K562 (cell line): Measurements from ENCODE around the gene PLRG1.

Experiments
- BRD4 ChIP-seq: fragments of 200-600 bp; sonication (generic); IDR thresholded peaks from 2 replicates; pipeline ENCODE4 v1.6.1; 2017; ENCODE audit warnings: inconsistent platforms
- CTCF ChIP-seq, 3 experiments: IDR thresholded peaks in 2 of 3; conservative IDR thresholded peaks in 1 of 3; 2 replicates each; pipeline ENCODE4 v1.5.1; 2011 to 2012; ENCODE audit warnings: low read length in 3 of 3, mild to moderate bottlenecking in 3 of 3, control low read depth in 2 of 3, improper control_type of control experiment in 1 of 3, inconsistent platforms in 1 of 3, low read depth in 1 of 3, mixed read lengths in 1 of 3, moderate library complexity in 1 of 3; ENCODE audit not compliant: insufficient read depth in 2 of 3
- IFI16 ChIP-seq: fragments of 250-450 bp; sonication (Bioruptor Pico); IDR thresholded peaks from 2 replicates; pipeline ENCODE4 v2.1.2; 2022; ENCODE audit warnings: mild to moderate bottlenecking, inconsistent platforms
- PHF8 ChIP-seq: fragments of 200-600 bp; sonication (generic); IDR thresholded peaks from 2 replicates; pipeline ENCODE4 v1.6.1; 2012; ENCODE audit warnings: mixed run types, mild to moderate bottlenecking, inconsistent platforms, low read length, moderate library complexity, borderline replicate concordance
- PKNOX1 ChIP-seq: fragments of 450-650 bp; IDR thresholded peaks from 2 replicates; pipeline ENCODE4 v1.6.1; 2016
- POLR2A ChIP-seq: fragments of 450-650 bp; conservative IDR thresholded peaks from 2 replicates; pipeline ENCODE4 v1.6.1; 2016
- SP1 ChIP-seq: sonication (generic); formaldehyde crosslinking; IDR thresholded peaks from 2 replicates; pipeline ENCODE4 v1.8.1; 2022; ENCODE audit warnings: mild to moderate bottlenecking, missing genetic modification reagents
- U2AF1 ChIP-seq: fragments of 200-400 bp; formaldehyde crosslinking; optimal IDR thresholded peaks from 2 replicates; pipeline ENCODE3; 2017; ENCODE audit warnings: mild to moderate bottlenecking, low read depth, low read length, moderate library complexity

DNA sequence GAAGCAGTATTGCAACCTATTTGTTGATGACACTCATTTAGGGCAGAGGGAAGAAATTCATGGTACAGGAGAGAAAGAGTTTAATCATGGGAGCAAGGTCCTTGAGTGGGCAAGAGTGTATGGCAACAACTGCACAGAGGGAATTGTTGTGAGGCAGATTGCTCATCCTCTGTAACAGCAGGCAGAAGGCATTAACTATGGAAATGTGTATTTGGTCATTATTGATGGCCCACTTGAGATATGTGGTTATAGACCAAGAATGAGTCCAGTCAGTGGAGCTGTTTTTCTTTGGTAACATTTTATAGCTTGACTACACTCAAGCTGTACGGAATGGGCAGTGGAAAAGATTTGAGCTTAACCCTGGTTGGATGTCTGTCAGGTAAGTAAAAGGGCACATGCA, 15.9 kb downstream of the PLRG1 start:
- TF ChIP-seq IFI16 (CRISPR knock-in tag) (no peak), CTCF (IDR thresholded peaks at IDR 0.05 in 2 of 3, conservative IDR thresholded peaks at IDR 0.05 in 1 of 3; ENCODE audit: insufficient read depth in 2 of 3, low read depth in 1 of 3, low read length in 3 of 3) (no peak), POLR2A (no peak), BRD4 (no peak), SP1 (CRISPR knock-in tag) (no peak), PHF8 (no peak), U2AF1 (no peak), PKNOX1 (no peak)
